ENCODE measurements around the gene KCNK7.

DNA sequence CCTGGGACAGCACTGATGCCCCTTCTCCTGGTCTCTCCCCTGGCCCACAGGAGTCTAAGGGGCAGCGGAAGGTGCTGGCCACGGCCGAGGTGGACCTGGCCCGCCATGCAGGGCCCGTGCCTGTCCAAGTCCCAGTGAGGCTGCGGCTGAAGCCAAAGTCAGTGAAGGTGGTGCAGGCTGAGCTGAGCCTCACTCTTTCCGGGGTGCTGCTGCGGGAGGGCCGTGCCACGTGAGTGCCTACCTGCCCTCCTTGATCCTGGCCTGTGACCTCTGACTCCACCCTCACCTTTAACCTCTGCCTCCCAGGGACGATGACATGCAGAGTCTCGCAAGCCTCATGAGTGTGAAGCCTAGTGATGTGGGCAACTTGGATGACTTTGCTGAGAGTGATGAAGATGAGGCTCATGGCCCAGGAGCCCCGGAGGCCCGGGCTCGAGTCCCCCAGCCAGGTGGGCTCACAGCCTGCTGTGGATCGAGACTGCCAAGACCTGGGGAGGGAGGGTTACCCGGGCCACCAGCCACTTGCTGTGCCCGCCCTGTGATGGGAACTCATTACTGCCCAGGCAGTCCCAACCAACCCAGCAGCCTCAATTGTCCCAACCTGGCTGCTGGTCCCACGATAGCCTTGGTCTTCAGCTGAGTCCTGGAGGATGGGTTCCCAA is 15.4 kb downstream of the KCNK7 start:
- TF ChIP-seq EZH2 (IDR thresholded peaks at IDR 0.05; ENCODE audit: borderline replicate concordance, low read length), result no peak
- TF ChIP-seq, protein P1, sequence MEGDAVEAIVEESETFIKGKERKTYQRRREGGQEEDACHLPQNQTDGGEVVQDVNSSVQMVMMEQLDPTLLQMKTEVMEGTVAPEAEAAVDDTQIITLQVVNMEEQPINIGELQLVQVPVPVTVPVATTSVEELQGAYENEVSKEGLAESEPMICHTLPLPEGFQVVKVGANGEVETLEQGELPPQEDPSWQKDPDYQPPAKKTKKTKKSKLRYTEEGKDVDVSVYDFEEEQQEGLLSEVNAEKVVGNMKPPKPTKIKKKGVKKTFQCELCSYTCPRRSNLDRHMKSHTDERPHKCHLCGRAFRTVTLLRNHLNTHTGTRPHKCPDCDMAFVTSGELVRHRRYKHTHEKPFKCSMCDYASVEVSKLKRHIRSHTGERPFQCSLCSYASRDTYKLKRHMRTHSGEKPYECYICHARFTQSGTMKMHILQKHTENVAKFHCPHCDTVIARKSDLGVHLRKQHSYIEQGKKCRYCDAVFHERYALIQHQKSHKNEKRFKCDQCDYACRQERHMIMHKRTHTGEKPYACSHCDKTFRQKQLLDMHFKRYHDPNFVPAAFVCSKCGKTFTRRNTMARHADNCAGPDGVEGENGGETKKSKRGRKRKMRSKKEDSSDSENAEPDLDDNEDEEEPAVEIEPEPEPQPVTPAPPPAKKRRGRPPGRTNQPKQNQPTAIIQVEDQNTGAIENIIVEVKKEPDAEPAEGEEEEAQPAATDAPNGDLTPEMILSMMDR (conservative IDR thresholded peaks at IDR 0.05 in 1 of 2, IDR thresholded peaks at IDR 0.05 in 1 of 2; ENCODE audit: extremely low read depth in 1 of 2, insufficient read depth in 1 of 2, low read depth in 1 of 2, low read length in 2 of 2), result no peak

All from mammary epithelial cell (primary cell).